Measurements from ENCODE around the gene VPS36. TPM values are rescaled to one million over a fixed set of nuclear protein-coding genes. Genes with fewer than 3 reads are reported as not detected.

The VPS36 gene
- total RNA-seq, 6 experiments from 2014 or later: 16.7 to 24.3 (median 19.9) TPM

- Mint-ChIP-seq H3K4me3 (peak overlapping the region; percentile 83), H3K9me3 (no peaks in the 10 kb centered on the region), H3K4me1 (ENCODE audit: low read depth) (peaks cover 26% of the 10 kb centered on the region), H3K36me3 (ENCODE audit: low read depth) (peaks cover 13% of the 10 kb centered on the region), H3K27me3 (ENCODE audit: insufficient read depth) (no peaks in the 10 kb centered on the region; the same call in 1 of the 2 replicates), H3K27ac (peak overlapping the region; percentile 51)
- TF ChIP-seq CTCF (IDR thresholded peaks at IDR 0.05): no peak
- DNase-seq: no peak
These were observed 43.8 kb downstream of the VPS36 start for GRCh38 chr13:52406629-52407028.

- peaks cover 22% of the 10 kb centered on the region for H3K4me1 Mint-ChIP-seq (ENCODE audit: low read depth)
- H3K9me3 Mint-ChIP-seq: no peaks in the 10 kb centered on the region
- no peaks in the 10 kb centered on the region; the same call in 1 of the 2 replicates for H3K27me3 Mint-ChIP-seq (ENCODE audit: insufficient read depth)
- H3K4me3 Mint-ChIP-seq: peak within 1 kb of the TSS; percentile 88
- TF ChIP-seq CTCF (IDR thresholded peaks at IDR 0.05): no peak
- DNase-seq: peak; percentile 36
- peak within 1 kb of the TSS; percentile 51 for H3K27ac Mint-ChIP-seq
- H3K36me3 Mint-ChIP-seq (ENCODE audit: low read depth): peaks cover 10% of the 10 kb centered on the region; the same call in 1 of the 2 replicates
These were observed 44.5 kb downstream of the VPS36 start, which contains the start of gene THSD1 for GRCh38 chr13:52405767-52406494. Gene THSD1 (minus strand): TSS chr13:52406172. CDS start chr13:52402600, 3,572 bp downstream.

- Mint-ChIP-seq H3K27me3 (ENCODE audit: insufficient read depth) (no peaks in the 10 kb centered on the region; the same call in 1 of the 2 replicates), H3K36me3 (ENCODE audit: low read depth) (peaks cover 10% of the 10 kb centered on the region; the same call in 1 of the 2 replicates), H3K9me3 (no peaks in the 10 kb centered on the region), H3K4me3 (peak overlapping the region; percentile 88), H3K4me1 (ENCODE audit: low read depth) (peaks cover 22% of the 10 kb centered on the region), H3K27ac (peak overlapping the region; percentile 29; the same call in 1 of the 2 replicates)
- DNase-seq: no peak
- TF ChIP-seq CTCF (IDR thresholded peaks at IDR 0.05): no peak
These were observed 45.1 kb downstream of the VPS36 start for GRCh38 chr13:52405369-52405766.

GRCh38 chr13:52399708-52400107 is 50.7 kb downstream of the VPS36 start:
- no peaks in the 10 kb centered on the region for H3K9me3 Mint-ChIP-seq
- H3K4me1 Mint-ChIP-seq (ENCODE audit: low read depth): peaks cover 7% of the 10 kb centered on the region
- H3K4me3 Mint-ChIP-seq: no peak overlapping the region
- no peaks in the 10 kb centered on the region; the same call in 1 of the 2 replicates for H3K27me3 Mint-ChIP-seq (ENCODE audit: insufficient read depth)
- H3K27ac Mint-ChIP-seq: no peak overlapping the region
- DNase-seq: peak; percentile 13
- H3K36me3 Mint-ChIP-seq (ENCODE audit: low read depth): peaks cover 9% of the 10 kb centered on the region
- TF ChIP-seq CTCF (IDR thresholded peaks at IDR 0.05): peak; percentile 45; the same call in 1 of the 2 replicates

GRCh38 chr13:52399046-52399445 is 51.4 kb downstream of the VPS36 start:
- Mint-ChIP-seq H3K4me3 (no peak overlapping the region), H3K27ac (no peak overlapping the region), H3K4me1 (ENCODE audit: low read depth) (peaks cover under 1% of the 10 kb centered on the region), H3K9me3 (no peaks in the 10 kb centered on the region), H3K36me3 (ENCODE audit: low read depth) (peaks cover 9% of the 10 kb centered on the region), H3K27me3 (ENCODE audit: insufficient read depth) (no peaks in the 10 kb centered on the region; the same call in 1 of the 2 replicates)
- DNase-seq: no peak
- TF ChIP-seq CTCF (IDR thresholded peaks at IDR 0.05): no peak

Data from HFFc6 (cell line).